K562 (cell line): ENCODE data around the gene NME7. TPM values are rescaled to one million over a fixed set of nuclear protein-coding genes. Genes with fewer than 3 reads are reported as not detected.
"Not testable (repeated sequence)": the region's sequence is repeated elsewhere in the genome, so short reads cannot be mapped to it uniquely, and the experiment has no call there.

Experiments
- ATAC-seq: fragments of 200-7000 bp; cut with Tn5 transposase; 3 replicates; pipeline ENCODE4 v1.9.1; 2020; ENCODE audit warnings: moderate library complexity
- BruUV-seq: library from RNA; stranded (reverse); fragments of 400-500 nt; replicated peaks from 2 replicates; lab custom pipeline; 2021; lab: Mats Ljungman, UMichigan
- CTCF ChIA-PET: fragments of 300-600 bp; formaldehyde crosslinking; extraction: SDS; loops from one replicate; lab custom pipeline; 2021; ENCODE audit warnings: low intra/inter-chr PET ratio; lab: Yijun Ruan, JAX
- POLR2A ChIA-PET: fragments of 300-600, 350-650 bp; sonication (Branson Sonifier 250); formaldehyde crosslinking; extraction: SDS; loops from one replicate; lab custom pipeline; 2021; ENCODE audit warnings: antibody characterized with exemption, inconsistent platforms; lab: Yijun Ruan, JAX
- DNase-seq, 4 experiments: peaks; one replicate each; pipeline versions ENCODE4 v3.0.0 to v3.0.0-alpha.2; 2011 to 2018; ENCODE audit warnings: low spot score in 3 of 4, mixed read lengths in 3 of 4; ENCODE audit errors: extremely low read depth in 1 of 4
- FAIRE-seq: peaks from 2 replicates; lab custom pipeline; 2011; peaks lifted over from hg19 to GRCh38; lab: Jason Lieb, UNC
- H2AFZ ChIP-seq: 2 replicates; pipeline ENCODE4 v1.6.0; 2011; ENCODE audit warnings: low read depth, low read length, control low read depth, inconsistent platforms
- H3K27ac ChIP-seq: fragments of 200-600 bp; 3 replicates; pipeline ENCODE4 v1.8.0; 2011; ENCODE audit warnings: low read depth, mild to moderate bottlenecking, control low read depth, inconsistent platforms, low read length, moderate library complexity, mixed read lengths; ENCODE audit errors: extremely low read depth
- H3K27me3 ChIP-seq, 2 experiments: fragments of 300-600 bp in 1 of 2; 2 replicates in 1 of 2; 3 replicates in 1 of 2; pipeline versions ENCODE4 v1.6.0 to v1.8.0; 2011; ENCODE audit warnings: inconsistent platforms in 2 of 2, low read length in 2 of 2, mild to moderate bottlenecking in 1 of 2, mixed read lengths in 1 of 2, moderate library complexity in 1 of 2; ENCODE audit not compliant: control insufficient read depth in 2 of 2, insufficient read depth in 2 of 2
- H3K36me3 ChIP-seq: fragments of 300-600 bp; 3 replicates; pipeline ENCODE4 v1.8.0; 2011; ENCODE audit warnings: mild to moderate bottlenecking, low read length, inconsistent platforms; ENCODE audit not compliant: control insufficient read depth, insufficient read depth
- H3K4me1 ChIP-seq, 2 experiments: fragments of 200-600 bp in 1 of 2; replicated peaks in 1 of 2; 2 replicates in 1 of 2; 3 replicates in 1 of 2; pipeline versions ENCODE4 v1.5.1 to v1.8.0; 2011; ENCODE audit warnings: inconsistent platforms in 2 of 2, low read length in 2 of 2, mild to moderate bottlenecking in 1 of 2, mixed read lengths in 1 of 2, moderate library complexity in 1 of 2; ENCODE audit not compliant: control insufficient read depth in 2 of 2, insufficient read depth in 2 of 2
- H3K4me2 ChIP-seq: 2 replicates; pipeline ENCODE4 v1.6.1; 2011; ENCODE audit warnings: low read length, control low read depth, inconsistent platforms, mixed read lengths; ENCODE audit not compliant: insufficient read depth
- H3K4me3 ChIP-seq: fragments of 200-600 bp; sonication (generic), shearing (Covaris generic); 2 replicates; pipeline ENCODE4 v1.5.1; 2016; ENCODE audit warnings: control low read depth, inconsistent platforms
- H3K79me2 ChIP-seq: fragments of 200-600 bp; 3 replicates; pipeline ENCODE4 v1.8.0; 2011; ENCODE audit warnings: low read length, inconsistent platforms; ENCODE audit not compliant: control insufficient read depth, insufficient read depth
- H3K9ac ChIP-seq, 2 experiments: 2 replicates each; pipeline versions ENCODE4 v1.6.0 to v1.6.1; 2011; ENCODE audit warnings: low read depth in 2 of 2, low read length in 2 of 2, control low read depth in 1 of 2, inconsistent platforms in 1 of 2, mild to moderate bottlenecking in 1 of 2, mixed read lengths in 1 of 2; ENCODE audit not compliant: insufficient read depth in 1 of 2
- H3K9me1 ChIP-seq: one replicate; pipeline ENCODE4 v1.6.0; 2011; ENCODE audit warnings: inconsistent platforms, mild to moderate bottlenecking, low read length, moderate library complexity; ENCODE audit not compliant: control insufficient read depth, insufficient read depth
- H3K9me3 ChIP-seq: replicated peaks from 2 replicates; pipeline ENCODE4 v1.5.1; 2011; ENCODE audit warnings: low read depth, low read length, inconsistent platforms; ENCODE audit not compliant: control insufficient read depth, insufficient read depth
- H4K20me1 ChIP-seq: replicated peaks from 2 replicates; pipeline ENCODE4 v1.6.1; 2011; ENCODE audit warnings: low read length, inconsistent platforms, mixed read lengths; ENCODE audit not compliant: control insufficient read depth, insufficient read depth
- ELK3 ChIP-seq: fragments of 450-650 bp; formaldehyde crosslinking; IDR thresholded peaks from 2 replicates; pipeline ENCODE4 v1.4.0; 2020; ENCODE audit warnings: mild to moderate bottlenecking
- ETV5 ChIP-seq: sonication (generic); formaldehyde crosslinking; IDR thresholded peaks from 2 replicates; pipeline ENCODE4 v1.4.0; 2020; ENCODE audit warnings: low read depth, mild to moderate bottlenecking, missing genetic modification reagents
- HMBOX1 ChIP-seq: sonication (generic); IDR thresholded peaks from 2 replicates; pipeline ENCODE4 v1.6.1; 2016
- HNRNPL ChIP-seq: fragments of 200-400 bp; formaldehyde crosslinking; IDR thresholded peaks from 2 replicates; pipeline ENCODE4 v1.6.1; 2017; ENCODE audit warnings: low read depth, mild to moderate bottlenecking, low read length
- MAFF ChIP-seq: IDR thresholded peaks from 2 replicates; pipeline ENCODE4 v1.6.1; 2012; ENCODE audit warnings: low read length, improper control_type of control experiment
- MAFG ChIP-seq: fragments of 450-650 bp; conservative IDR thresholded peaks from 2 replicates; pipeline ENCODE4 v1.6.1; 2016; ENCODE audit warnings: missing genetic modification characterization, missing compliant biosample characterization
- MCM7 ChIP-seq, 2 experiments: fragments of 450-650 bp; IDR thresholded peaks; 2 replicates each; pipeline ENCODE4 v1.6.1; 2016 to 2018
- RBM25 ChIP-seq: fragments of 200-400 bp; formaldehyde crosslinking; IDR thresholded peaks from 2 replicates; pipeline ENCODE4 v1.6.1; 2018; ENCODE audit warnings: low read length, low read depth, moderate library complexity; ENCODE audit not compliant: severe bottlenecking
- ZNF146 ChIP-seq: IDR thresholded peaks from one replicate; pipeline ENCODE4 v1.6.1; 2018; ENCODE audit warnings: missing compliant biosample characterization; ENCODE audit not compliant: unreplicated experiment
- ZNF212 ChIP-seq: fragments of 450-650 bp; formaldehyde crosslinking; IDR thresholded peaks from 2 replicates; pipeline ENCODE4 v1.4.0; 2020; ENCODE audit warnings: mild to moderate bottlenecking
- WGBS: fragments of 100-300 bp; shearing (Covaris generic); methylation state at CpG from one replicate; pipeline ENCODE4 v1.1.6; 2016; ENCODE audit warnings: low coverage, mixed read lengths; ENCODE audit not compliant: insufficient coverage; ENCODE audit errors: missing lambda C conversion rate; 5-methylcytosine and 5-hydroxymethylcytosine counted together
- in situ Hi-C: fragments of 300-500 bp; cut with MboI; formaldehyde crosslinking; loops from 4 replicates; pipeline ENCODE4 v1.15.0; 2018; ENCODE audit warnings: inconsistent platforms, mixed read lengths
- intact Hi-C: fragments of 100-400 bp; cut with micrococcal nuclease; formaldehyde crosslinking; loops from 2 replicates; pipeline ENCODE4 v1.14.2; 2022
- polyA plus RNA-seq, 8 experiments: library from polyadenylated mRNA; depleted of rRNA in 4 of 8; stranded (reverse) in 5 of 8; unstranded in 3 of 8; fragments of >200 nt; fragmentation: Nextera tagmentation in 2 of 8; fragmentation: Illumina TruSeq in 1 of 8; extraction: Ambion mirVana in 2 of 8; extraction: Trizol in 1 of 8; gene quantifications; 2 replicates each; pipeline versions ENCODE4 v1.2.1 to v1.2.3, GENCODE V29; 2011 to 2014; ENCODE audit warnings: inconsistent platforms in 1 of 8, missing spikeins in 1 of 8
- total RNA-seq, 7 experiments: library from RNA; depleted of rRNA in 6 of 7; stranded (reverse); fragments of >200 nt in 6 of 7; fragmentation: Illumina TruSeq in 2 of 7; extraction: Trizol in 2 of 7; gene quantifications; 2 replicates each; pipeline versions ENCODE4 v1.2.1 to v1.2.3, GENCODE V29; 2011 to 2021; ENCODE audit warnings: low replicate concordance in 1 of 7

Gene NME7
- total and polyA plus RNA-seq, 9 of the 15 experiments (the other 6 are each of a cell fraction or from before 2014, with no cell fraction given) = 7.9 to 43.2 (median 23.9) TPM

GRCh38 chr1:169180174-169180573, 187.4 kb downstream of the NME7 start (continued):
- no peak for TF ChIP-seq ETV5
- TF ChIP-seq ELK3 (CRISPR knock-in tag) = no peak
- no peak for TF ChIP-seq MCM7 (IDR thresholded peaks at IDR 0.05)
- TF ChIP-seq HNRNPL = no peak
- TF ChIP-seq HMBOX1 = no peak
- peak; percentile 78 for TF ChIP-seq MAFG (tag)
- peak; percentile 78 for TF ChIP-seq MAFF
- TF ChIP-seq ZNF212 (CRISPR knock-in tag) = no peak

- H3K4me1 ChIP-seq, FAIRE-seq, H3K9ac ChIP-seq, DNase-seq, BruUV-seq, H3K4me2 ChIP-seq, H4K20me1 ChIP-seq, intact Hi-C loops, H3K9me3 ChIP-seq, ATAC-seq, H3K79me2 ChIP-seq, H3K4me3 ChIP-seq, H3K27ac ChIP-seq, H2AFZ ChIP-seq, H3K36me3 ChIP-seq, H3K27me3 ChIP-seq, H3K9me1 ChIP-seq, in situ Hi-C loops, CTCF ChIA-PET: not testable (repeated sequence)
- POLR2A ChIA-PET = interaction anchor here (1.7 kb wide), 1 partner anchor 10 kb away, joined by 9 read pairs; no protein-coding TSS in a partner anchor
- WGBS = 30% methylated on average over 3 of the region's 3 CpGs
- TF ChIP-seq ZNF146 (CRISPR knock-in tag) = peak; percentile 54
- peak; percentile 23 for TF ChIP-seq RBM25
Observed at GRCh38 chr1:169179431-169179830, 188.2 kb downstream of the NME7 start.
